ENCODE results near the gene CCDC71L. TPM values are rescaled to one million over a fixed set of nuclear protein-coding genes. Genes with fewer than 3 reads are reported as not detected.

CCDC71L gene
- total RNA-seq, 2 experiments from 2014 or later = 23.4 to 24.8 TPM

- Mint-ChIP-seq H3K27ac (no peak overlapping the region), H3K36me3 (peaks cover 2% of the 10 kb centered on the region), H3K27me3 (peaks cover 7% of the 10 kb centered on the region), H3K4me3 (no peak overlapping the region), H3K4me1 (no peaks in the 10 kb centered on the region), H3K9me3 (ENCODE audit: low read depth) (peaks cover 2% of the 10 kb centered on the region)
- DNase-seq (no peak), ATAC-seq (no peak)
- CTCF ChIA-PET = no interaction called here
Measured at GRCh38 chr7:106614751-106615150, 46.2 kb downstream of the CCDC71L start.

GRCh38 chr7:106613848-106614560, 47.0 kb downstream of the CCDC71L start:
- no peaks in the 10 kb centered on the region for H3K4me1 Mint-ChIP-seq
- no peak for ATAC-seq
- peaks cover 7% of the 10 kb centered on the region for H3K27me3 Mint-ChIP-seq
- peaks cover 2% of the 10 kb centered on the region for H3K36me3 Mint-ChIP-seq
- H3K4me3 Mint-ChIP-seq = no peak overlapping the region
- CTCF ChIA-PET = no interaction called here
- no peak for DNase-seq
- peaks cover 2% of the 10 kb centered on the region for H3K9me3 Mint-ChIP-seq (ENCODE audit: low read depth)
- no peak overlapping the region for H3K27ac Mint-ChIP-seq

- peaks cover 2% of the 10 kb centered on the region for H3K9me3 Mint-ChIP-seq (ENCODE audit: low read depth)
- ATAC-seq = no peak
- H3K36me3 Mint-ChIP-seq = peaks cover 2% of the 10 kb centered on the region
- H3K27ac Mint-ChIP-seq = no peak overlapping the region
- no peak for DNase-seq
- H3K27me3 Mint-ChIP-seq = peaks cover 5% of the 10 kb centered on the region
- H3K4me1 Mint-ChIP-seq = no peaks in the 10 kb centered on the region
- no peak overlapping the region for H3K4me3 Mint-ChIP-seq
- CTCF ChIA-PET = no interaction called here
Measured at GRCh38 chr7:106613279-106613678, 47.7 kb downstream of the CCDC71L start.

GRCh38 chr7:106612432-106612831, 48.5 kb downstream of the CCDC71L start:
- no peak for DNase-seq
- Mint-ChIP-seq H3K4me1 (no peaks in the 10 kb centered on the region), H3K4me3 (no peak overlapping the region), H3K27me3 (peaks cover 5% of the 10 kb centered on the region), H3K27ac (no peak overlapping the region), H3K9me3 (ENCODE audit: low read depth) (peaks cover 2% of the 10 kb centered on the region), H3K36me3 (peaks cover 2% of the 10 kb centered on the region)
- no peak for ATAC-seq
- CTCF ChIA-PET = no interaction called here

GRCh38 chr7:106611911-106612310, 49.0 kb downstream of the CCDC71L start:
- peaks cover 5% of the 10 kb centered on the region for H3K27me3 Mint-ChIP-seq
- no peak overlapping the region for H3K27ac Mint-ChIP-seq
- H3K36me3 Mint-ChIP-seq = peaks cover 2% of the 10 kb centered on the region
- ATAC-seq = no peak
- peaks cover 2% of the 10 kb centered on the region for H3K9me3 Mint-ChIP-seq (ENCODE audit: low read depth)
- H3K4me3 Mint-ChIP-seq = no peak overlapping the region
- no peak for DNase-seq
- no peaks in the 10 kb centered on the region for H3K4me1 Mint-ChIP-seq
- CTCF ChIA-PET = no interaction called here

GRCh38 chr7:106610996-106611886, 49.7 kb downstream of the CCDC71L start:
- peaks cover 5% of the 10 kb centered on the region for H3K27me3 Mint-ChIP-seq
- H3K36me3 Mint-ChIP-seq = peaks cover 2% of the 10 kb centered on the region
- H3K9me3 Mint-ChIP-seq (ENCODE audit: low read depth) = peaks cover 2% of the 10 kb centered on the region
- no peak overlapping the region for H3K4me3 Mint-ChIP-seq
- CTCF ChIA-PET = interaction anchor here (1.0 kb wide), 1 partner anchor 49 kb away, joined by 3 read pairs; the partner anchor contains the start of gene CCDC71L
- ATAC-seq (no peak), DNase-seq (no peak)
- H3K27ac Mint-ChIP-seq = no peak overlapping the region
- no peaks in the 10 kb centered on the region for H3K4me1 Mint-ChIP-seq

- CTCF ChIA-PET = no interaction called here
- no peak for ATAC-seq
- no peak overlapping the region for H3K27ac Mint-ChIP-seq
- no peaks in the 10 kb centered on the region for H3K36me3 Mint-ChIP-seq
- H3K9me3 Mint-ChIP-seq (ENCODE audit: low read depth) = peaks cover 2% of the 10 kb centered on the region
- peaks cover 5% of the 10 kb centered on the region for H3K27me3 Mint-ChIP-seq
- peaks cover 4% of the 10 kb centered on the region for H3K4me1 Mint-ChIP-seq
- H3K4me3 Mint-ChIP-seq = no peak overlapping the region
- no peak for DNase-seq
Measured at GRCh38 chr7:106609416-106609815, 51.5 kb downstream of the CCDC71L start.

GRCh38 chr7:106608661-106609060, 52.3 kb downstream of the CCDC71L start:
- ATAC-seq = no peak
- H3K27me3 Mint-ChIP-seq = peaks cover 5% of the 10 kb centered on the region
- CTCF ChIA-PET = no interaction called here
- H3K4me1 Mint-ChIP-seq = peaks cover 8% of the 10 kb centered on the region
- H3K36me3 Mint-ChIP-seq = no peaks in the 10 kb centered on the region
- no peaks in the 10 kb centered on the region for H3K9me3 Mint-ChIP-seq (ENCODE audit: low read depth)
- no peak for DNase-seq
- H3K27ac Mint-ChIP-seq = no peak overlapping the region
- H3K4me3 Mint-ChIP-seq = no peak overlapping the region

Other genes starting within 250 kb of the CCDC71L start
- gene PIK3CG, start 204.1 kb upstream of the CCDC71L start, total RNA-seq = 10 to 100 TPM; 50.5 to 57.5 TPM

Measured in activated CD8-positive, alpha-beta memory T cell treated with anti-CD3 and anti-CD28 coated beads, Interleukin-2, amount 10 ng/mL, durations not matched to agents 7 days and 5 days (primary cell).